Ishikawa (cell line): Measurements from ENCODE around the gene TVP23C.

Source experiments
- CEBPB ChIP-seq: IDR thresholded peaks from 2 replicates; pipeline ENCODE4 v1.6.1; 2012
- EGR1 ChIP-seq: IDR thresholded peaks from 2 replicates; pipeline ENCODE4 v1.6.1; 2012
- RAD21 ChIP-seq: IDR thresholded peaks from 2 replicates; pipeline ENCODE4 v1.6.1; 2012; ENCODE audit warnings: low read depth
- TAF1 ChIP-seq: IDR thresholded peaks from 2 replicates; pipeline ENCODE4 v1.6.1; 2012; ENCODE audit warnings: low read depth, mild to moderate bottlenecking
- TCF12 ChIP-seq: IDR thresholded peaks from 2 replicates; pipeline ENCODE4 v1.6.1; 2012; ENCODE audit warnings: low read depth
- YY1 ChIP-seq: IDR thresholded peaks from 2 replicates; pipeline ENCODE4 v1.6.1; 2012; ENCODE audit warnings: low read depth
- TF ChIP-seq, protein P1 (sequence below): IDR thresholded peaks from 2 replicates; pipeline ENCODE4 v1.6.1; 2012

GRCh38 chr17:15478845-15479244 lies 84.4 kb downstream of the TVP23C start:
- TF ChIP-seq YY1 (no peak), TAF1 (no peak), CEBPB (no peak), RAD21 (no peak), TCF12 (no peak), EGR1 (no peak)
- TF ChIP-seq, protein P1, sequence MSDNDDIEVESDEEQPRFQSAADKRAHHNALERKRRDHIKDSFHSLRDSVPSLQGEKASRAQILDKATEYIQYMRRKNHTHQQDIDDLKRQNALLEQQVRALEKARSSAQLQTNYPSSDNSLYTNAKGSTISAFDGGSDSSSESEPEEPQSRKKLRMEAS: no peak
